Daoy (cell line): ENCODE measurements around the gene ENPP6. TPM values are rescaled to one million over a fixed set of nuclear protein-coding genes. Genes with fewer than 3 reads are reported as not detected.

Experiments
- DNase-seq: peaks from one replicate; pipeline ENCODE4 v3.0.0-alpha.2; 2015; ENCODE audit warnings: low read depth
- total RNA-seq: library from RNA; depleted of rRNA; stranded (reverse); fragments of >200 nt; shearing (Covaris generic); gene quantifications from 2 replicates; pipeline ENCODE4 v1.2.3, GENCODE V29; 2014; rRNA removed

Gene ENPP6
- 0.17 TPM in 1 of 2 replicates, not detected in the other for total RNA-seq

- no peak for DNase-seq
Measured at GRCh38 chr4:184217634-184218033, at the start of gene ENPP6. Gene ENPP6, minus strand, starts transcription at chr4:184217873. Its CDS starts 54 bp downstream, at chr4:184217819.

- DNase-seq, result no peak
Measured at GRCh38 chr4:184267206-184267608, 49.5 kb upstream of the ENPP6 start.

GRCh38 chr4:184265546-184266351 is 48.1 kb upstream of the ENPP6 start:
- peak; percentile 66 for DNase-seq

- DNase-seq, result peak; percentile 76
Measured at GRCh38 chr4:184263910-184264732, 46.4 kb upstream of the ENPP6 start.

- DNase-seq, result no peak
Measured at GRCh38 chr4:184263461-184263860, 45.8 kb upstream of the ENPP6 start.

- peak; percentile 23 for DNase-seq
Measured at GRCh38 chr4:184262901-184263300, 45.2 kb upstream of the ENPP6 start.

GRCh38 chr4:184261246-184261645 is 43.6 kb upstream of the ENPP6 start:
- no peak for DNase-seq

- no peak for DNase-seq
Measured at GRCh38 chr4:184259866-184260265, 42.2 kb upstream of the ENPP6 start.

- DNase-seq, result no peak
Measured at GRCh38 chr4:184259081-184259480, 41.4 kb upstream of the ENPP6 start.

GRCh38 chr4:184255871-184256642 is 38.4 kb upstream of the ENPP6 start:
- DNase-seq, result no peak

- no peak for DNase-seq
Measured at GRCh38 chr4:184255361-184255760, 37.7 kb upstream of the ENPP6 start.

- DNase-seq, result no peak
Measured at GRCh38 chr4:184253072-184253420, 35.4 kb upstream of the ENPP6 start.

GRCh38 chr4:184252136-184253071 is 34.7 kb upstream of the ENPP6 start:
- no peak for DNase-seq

- DNase-seq, result no peak
Measured at GRCh38 chr4:184251670-184251980, 34.0 kb upstream of the ENPP6 start.

GRCh38 chr4:184250795-184251669 is 33.4 kb upstream of the ENPP6 start:
- DNase-seq, result peak; percentile 25

GRCh38 chr4:184248216-184248615 is 30.5 kb upstream of the ENPP6 start:
- no peak for DNase-seq

GRCh38 chr4:184247421-184247820 is 29.7 kb upstream of the ENPP6 start:
- DNase-seq, result no peak

- DNase-seq, result no peak
Measured at GRCh38 chr4:184246426-184246825, 28.8 kb upstream of the ENPP6 start.

GRCh38 chr4:184238072-184238745 is 20.5 kb upstream of the ENPP6 start:
- no peak for DNase-seq

GRCh38 chr4:184237612-184238011 is 19.9 kb upstream of the ENPP6 start:
- DNase-seq, result peak; percentile 7
